HTR-8/SVneo (cell line): ENCODE data around the gene PRR11.
"Not testable (repeated sequence)": the region's sequence is repeated elsewhere in the genome, so short reads cannot be mapped to it uniquely, and the experiment has no call there.

Experiments
- DNase-seq: peaks from one replicate; pipeline ENCODE4 v3.0.0; 2011; ENCODE audit warnings: low spot score, mixed read lengths; ENCODE audit not compliant: insufficient read length
- FAIRE-seq: peaks from 2 replicates; lab custom pipeline; 2011; peaks lifted over from hg19 to GRCh38; lab: Jason Lieb, UNC

Gene PRR11

GRCh38 chr17:59151006-59151405 lies 4.5 kb upstream of the PRR11 start:
- FAIRE-seq (no peak), DNase-seq (no peak)

DNA sequence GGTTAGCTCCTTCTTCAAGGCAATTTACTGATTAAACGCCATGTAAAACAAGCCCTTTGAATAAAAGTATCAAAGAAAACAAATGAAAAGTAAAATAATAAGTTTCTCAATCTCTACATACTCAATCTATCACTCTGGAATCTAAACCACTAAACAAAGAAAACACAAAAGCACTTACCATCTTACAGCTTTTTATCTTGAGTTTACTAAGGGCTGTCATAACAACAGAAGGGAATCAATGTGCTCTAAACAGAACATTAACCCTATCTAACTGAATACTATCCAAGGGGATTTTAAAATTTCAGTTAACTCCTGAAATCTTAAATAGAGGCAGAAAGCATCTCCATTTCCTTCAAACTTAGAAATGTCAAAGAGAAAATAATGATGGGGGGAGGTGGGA lies 4.0 kb upstream of the PRR11 start:
- DNase-seq = no peak
- no peak for FAIRE-seq

DNA sequence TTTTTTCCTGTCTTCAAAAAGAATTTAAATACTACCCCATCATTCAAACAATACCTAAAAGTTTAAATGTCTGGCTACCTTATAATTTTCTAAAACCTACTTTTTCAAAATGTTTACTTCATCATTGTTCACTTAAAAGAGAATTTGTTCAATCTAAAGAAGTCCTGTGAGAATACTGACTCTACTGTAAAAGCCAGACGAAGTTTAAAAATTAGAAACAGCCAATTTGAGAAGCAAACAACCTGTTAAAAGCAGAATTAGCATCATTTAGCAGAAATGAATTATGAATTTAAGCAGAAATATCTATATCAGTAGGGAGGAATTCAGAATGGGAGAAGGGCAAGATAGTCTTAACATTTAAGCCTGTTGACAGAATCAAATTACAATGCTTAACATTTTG lies 2.6 kb upstream of the PRR11 start:
- FAIRE-seq (no peak), DNase-seq (no peak)

DNA sequence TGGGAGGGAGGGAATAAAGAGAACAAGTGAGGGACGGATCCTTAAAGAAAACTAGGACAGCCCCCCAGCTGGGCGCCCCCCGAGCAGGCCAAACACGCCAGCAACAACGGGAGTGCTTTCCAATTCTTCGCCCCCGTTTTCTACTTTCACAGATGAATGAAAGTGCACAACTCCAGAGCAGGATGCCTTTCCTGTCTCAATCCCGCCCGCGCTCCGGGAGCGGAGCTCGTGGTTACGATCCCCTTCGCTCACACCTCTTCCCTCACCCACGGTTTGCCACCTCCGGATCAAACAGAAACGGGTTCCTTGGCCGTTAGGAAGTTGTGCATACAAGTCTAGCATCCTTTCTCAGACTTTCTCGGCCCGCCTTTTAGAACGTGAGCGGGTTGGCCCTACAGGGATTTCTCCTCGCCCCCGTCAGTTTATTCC lies 1.2 kb upstream of the PRR11 start:
- peak; percentile 42 for DNase-seq

DNA sequence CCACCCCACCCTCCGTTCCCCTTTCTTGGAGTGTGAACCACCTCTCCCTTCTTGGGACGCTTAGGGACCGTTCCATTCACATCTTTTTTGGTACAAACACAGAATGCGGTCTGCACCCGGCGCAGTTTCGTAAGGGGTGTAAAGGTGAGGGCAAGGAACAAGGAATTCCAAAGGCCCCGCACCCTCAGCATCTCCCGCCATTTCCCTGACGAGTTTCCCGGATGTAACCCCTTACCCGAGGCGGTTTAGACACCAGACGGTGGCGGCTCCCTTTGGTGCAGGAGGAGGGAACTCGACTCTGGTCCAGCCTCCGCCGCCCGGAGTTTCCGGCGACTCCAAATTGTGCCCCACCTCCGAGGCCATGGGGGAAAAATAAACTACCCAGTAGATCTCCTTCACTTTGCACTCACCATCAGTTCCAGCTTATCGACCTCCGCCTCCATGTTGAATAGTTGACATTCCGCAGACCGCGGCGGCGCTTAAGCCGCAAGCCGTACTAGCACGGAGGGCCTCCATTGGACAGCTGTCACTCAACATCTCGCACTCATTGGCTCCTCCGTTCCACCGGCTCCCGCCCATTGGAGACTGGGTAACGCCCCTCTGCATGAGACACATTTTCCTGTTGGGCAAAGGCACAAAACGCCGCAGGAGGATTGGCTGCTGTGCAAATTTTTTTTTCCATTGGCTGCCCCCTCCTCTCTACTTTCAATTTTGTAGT lies 666 bp upstream of the PRR11 start, which contains the start of gene SKA2:
Gene SKA2 (minus strand): TSS at position 466 of the 718 bp plus-strand sequence. CDS start 23 bp downstream, at position 443.
- FAIRE-seq = peak; percentile 99
- peak; percentile 99 for DNase-seq

More for the DNA sequence above, 1.2 kb upstream of the PRR11 start:
- FAIRE-seq = peak; percentile 71

DNA sequence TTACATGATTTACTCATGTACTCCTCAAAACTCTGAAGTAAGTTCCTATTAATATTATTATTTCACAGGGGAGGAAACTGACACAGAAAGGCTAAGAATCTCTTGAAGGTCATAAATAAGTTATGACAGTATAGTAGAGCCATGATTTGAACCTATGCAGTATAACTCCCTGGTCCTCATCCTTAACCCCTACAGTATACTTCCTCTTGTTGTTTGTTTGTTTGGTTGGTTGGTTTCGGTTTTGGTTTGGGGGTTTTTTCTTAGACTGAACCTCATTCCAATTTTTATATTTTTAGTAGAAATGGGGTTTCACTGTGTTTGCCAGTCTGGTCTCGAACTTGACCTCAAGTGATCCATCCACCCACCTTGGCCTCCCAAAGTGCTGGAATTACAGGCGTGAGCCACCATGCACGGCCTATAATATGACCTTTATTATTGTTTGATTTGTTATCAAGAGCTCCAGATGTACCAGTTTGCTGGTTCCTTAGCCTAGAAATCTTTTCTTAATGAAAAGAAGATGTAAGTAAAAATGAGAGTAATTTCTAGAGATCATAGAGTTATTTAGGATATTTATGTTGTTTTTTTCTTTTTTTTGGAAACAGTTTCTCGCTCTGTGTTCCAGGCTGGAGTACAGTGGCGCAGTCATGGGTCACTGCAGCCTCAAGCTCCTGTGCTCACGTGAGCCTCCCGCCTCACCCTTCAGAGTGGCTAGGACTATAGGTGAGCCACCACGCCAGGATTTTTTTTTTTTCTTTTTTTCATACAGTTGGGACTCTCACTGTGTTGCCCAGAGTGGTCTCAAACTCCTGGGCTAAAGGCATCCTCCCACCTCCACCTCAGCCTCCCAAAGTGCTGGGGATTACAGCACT lies 4.8 kb downstream of the PRR11 start:
- FAIRE-seq = no peak
- no peak for DNase-seq

- DNase-seq (no peak), FAIRE-seq (no peak)
These were observed 5.9 kb downstream of the PRR11 start for GRCh38 chr17:59161477-59161876.

DNA sequence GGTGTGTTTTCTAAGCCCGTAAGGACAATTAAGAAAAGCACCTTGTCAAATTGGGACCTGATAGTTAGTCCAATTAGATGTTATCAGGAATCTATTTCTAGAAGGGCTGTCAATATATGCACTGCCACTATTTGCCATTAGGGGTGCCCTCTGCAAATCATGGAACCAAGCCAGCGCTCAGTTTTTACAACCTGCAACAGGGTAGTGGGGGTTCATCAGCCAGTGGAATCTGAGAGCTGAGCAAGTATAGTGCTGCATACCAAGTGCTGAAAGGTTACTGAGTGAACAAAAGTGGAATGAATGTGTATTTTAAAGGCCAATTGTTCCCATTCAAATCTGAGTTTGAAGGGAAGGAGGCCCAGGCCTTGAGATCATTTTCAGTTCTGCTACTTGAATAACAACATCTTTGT lies 10.4 kb downstream of the PRR11 start:
- peak; percentile 80 for FAIRE-seq

DNA sequence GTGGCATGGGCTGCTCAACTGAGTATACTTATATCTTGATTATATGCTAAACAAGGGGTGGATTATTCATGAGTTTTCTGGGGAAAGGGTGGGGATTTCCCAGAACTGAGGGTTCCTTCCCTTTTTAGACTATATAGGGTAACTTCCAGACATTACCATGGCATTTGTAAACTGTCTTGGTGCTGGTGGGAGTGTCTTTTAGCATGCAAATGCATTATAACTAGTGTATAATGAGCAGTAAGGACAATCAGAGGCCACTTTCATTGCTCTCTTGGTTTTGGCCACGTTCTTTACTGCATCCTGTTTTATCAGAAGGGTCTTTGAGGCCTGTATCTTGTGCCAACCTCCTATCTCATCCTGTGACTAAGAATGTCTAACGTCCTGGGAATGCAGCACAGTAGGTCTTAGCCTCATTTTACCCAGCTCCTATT lies 12.0 kb downstream of the PRR11 start:
- FAIRE-seq = no peak

More for the DNA sequence above, 10.4 kb downstream of the PRR11 start:
- peak; percentile 76 for DNase-seq

DNA sequence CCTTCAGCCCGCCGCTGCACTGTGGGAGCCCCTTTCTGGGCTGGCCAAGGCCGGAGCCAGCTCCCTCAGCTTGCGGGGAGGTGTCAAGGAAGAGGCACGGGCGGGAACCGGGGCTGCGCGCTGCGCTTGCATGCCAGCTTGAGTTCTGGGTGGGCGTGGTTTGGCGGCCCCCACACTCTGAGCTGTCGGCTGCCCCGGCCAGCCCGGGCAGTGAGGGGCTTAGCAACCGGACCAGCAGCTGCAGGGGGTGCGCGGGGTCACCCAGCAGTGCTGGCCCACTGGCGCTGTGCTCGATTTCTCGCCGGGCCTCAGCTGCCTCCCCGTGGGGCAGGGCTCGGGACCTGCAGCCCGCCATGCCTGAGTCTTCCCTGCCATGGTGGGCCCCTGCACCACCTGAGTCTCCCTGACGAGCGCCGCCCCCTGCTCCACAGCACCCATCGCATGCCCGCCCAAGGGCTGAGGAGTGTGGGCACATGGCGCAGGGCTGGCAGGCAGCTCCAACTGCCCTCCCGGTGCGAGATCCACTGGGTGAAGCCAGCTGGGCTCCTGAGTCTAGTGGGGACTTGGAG lies 17.0 kb downstream of the PRR11 start:
- FAIRE-seq (no peak), DNase-seq (no peak)

More for the DNA sequence above, 12.0 kb downstream of the PRR11 start:
- no peak for DNase-seq

DNA sequence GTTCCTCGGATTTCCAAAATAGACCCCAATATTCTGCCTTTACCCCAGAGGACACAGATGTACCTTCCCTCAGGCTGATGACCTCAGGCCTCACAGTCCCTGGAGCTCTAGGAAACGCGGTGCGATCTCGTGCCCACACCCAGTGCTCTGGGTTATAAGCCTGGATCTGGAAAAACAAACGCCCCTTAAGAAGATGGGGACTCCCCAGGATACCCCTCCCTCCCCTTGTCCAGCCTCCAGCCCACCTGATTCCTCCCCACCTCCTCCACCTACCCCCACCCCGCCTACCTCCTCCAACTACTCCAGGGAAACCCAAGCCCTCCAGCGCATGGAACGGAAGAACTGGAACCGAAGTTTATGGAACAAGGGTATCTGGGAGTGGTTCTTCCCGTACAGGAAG lies 19.1 kb downstream of the PRR11 start:
- FAIRE-seq (no peak), DNase-seq (no peak)

DNA sequence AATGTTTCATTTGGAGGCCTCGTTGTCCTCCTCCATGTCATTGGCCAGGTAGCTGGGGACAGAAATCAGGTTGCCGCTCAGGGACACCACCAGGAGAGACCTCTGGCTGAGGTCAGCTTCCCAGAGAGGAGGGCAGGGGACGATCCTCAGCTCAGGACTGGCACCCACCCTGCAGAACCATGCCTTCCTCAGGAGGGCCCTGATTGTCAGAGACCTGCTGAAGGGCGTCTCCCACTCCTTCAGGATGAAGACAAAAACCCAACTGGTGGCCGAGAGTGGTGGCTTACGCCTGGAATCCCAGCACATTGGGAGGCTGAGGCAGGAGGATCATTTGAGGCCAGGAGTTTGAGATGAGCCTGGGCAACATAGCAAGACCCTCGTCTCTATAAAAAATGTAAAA lies 19.5 kb downstream of the PRR11 start:
- FAIRE-seq (no peak), DNase-seq (no peak)

GRCh38 chr17:59178266-59178985 lies 22.9 kb downstream of the PRR11 start:
- DNase-seq = no peak
- no peak for FAIRE-seq

- not testable (repeated sequence) for FAIRE-seq, DNase-seq
These were observed 24.1 kb downstream of the PRR11 start for GRCh38 chr17:59179601-59180000.

DNA sequence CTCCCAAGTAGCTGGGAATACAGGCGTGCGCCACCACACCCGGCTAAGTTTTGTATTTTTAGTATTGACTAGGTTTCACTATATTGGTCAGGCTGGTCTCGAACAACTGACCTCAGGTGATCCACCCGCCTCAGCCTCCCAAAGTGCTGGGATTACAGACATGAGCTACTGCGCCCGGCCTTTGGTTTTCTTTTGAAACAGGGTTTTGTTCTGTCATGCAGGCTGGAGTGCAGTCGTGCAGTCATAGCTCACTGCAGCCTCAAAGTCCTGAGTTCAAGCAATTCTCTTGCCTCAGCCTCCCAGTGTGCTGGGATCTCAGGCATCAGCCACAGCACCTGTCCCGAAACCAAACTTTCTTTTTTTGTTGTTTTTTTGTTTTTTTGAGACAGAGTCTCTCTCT lies 25.1 kb downstream of the PRR11 start:
- FAIRE-seq (no peak), DNase-seq (no peak)

- no peak for DNase-seq
- FAIRE-seq = no peak
These were observed 25.9 kb downstream of the PRR11 start for GRCh38 chr17:59181481-59181880.

DNA sequence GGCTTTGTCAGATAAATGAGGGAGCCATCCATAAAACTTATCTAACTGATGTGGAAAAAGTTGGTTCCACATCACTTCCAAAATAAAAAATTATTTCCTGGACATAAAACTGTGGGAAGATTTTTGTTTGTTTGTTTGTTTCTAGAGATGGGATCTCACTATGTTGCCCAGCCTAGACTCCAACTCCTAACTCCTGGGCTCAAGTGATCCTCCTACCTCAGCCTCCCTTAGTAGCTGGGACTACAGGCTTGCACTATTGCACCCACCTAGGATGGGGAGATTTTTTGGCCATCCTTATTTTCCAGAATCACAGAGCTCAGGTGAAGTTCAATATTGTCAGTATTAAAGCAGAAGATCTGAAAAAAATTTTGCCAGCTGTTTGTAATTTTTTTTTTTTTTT lies 30.5 kb downstream of the PRR11 start:
- no peak for FAIRE-seq

DNA sequence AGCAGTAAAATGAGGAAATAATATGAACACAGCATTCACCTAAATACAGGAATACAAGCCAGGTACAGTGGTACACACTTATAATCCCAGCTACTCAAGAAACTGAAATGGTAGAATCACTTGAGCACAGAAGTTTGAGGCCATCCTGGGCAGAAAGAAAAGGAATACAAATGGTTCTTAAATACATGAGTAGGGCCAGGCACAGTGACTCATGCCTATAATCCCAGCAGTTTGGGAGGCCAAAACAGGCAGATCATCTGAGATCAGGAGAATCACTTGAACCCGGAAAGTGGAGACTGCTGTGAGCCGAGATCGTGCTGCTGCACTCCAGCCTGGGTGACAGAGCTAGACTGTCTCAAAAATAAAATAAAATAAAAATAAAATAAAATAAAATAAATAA lies 31.3 kb downstream of the PRR11 start:
- FAIRE-seq (no peak), DNase-seq (no peak)

More for the DNA sequence above, 30.5 kb downstream of the PRR11 start:
- DNase-seq = no peak

- no peak for FAIRE-seq
These were observed 35.3 kb downstream of the PRR11 start for GRCh38 chr17:59190806-59191205.

DNA sequence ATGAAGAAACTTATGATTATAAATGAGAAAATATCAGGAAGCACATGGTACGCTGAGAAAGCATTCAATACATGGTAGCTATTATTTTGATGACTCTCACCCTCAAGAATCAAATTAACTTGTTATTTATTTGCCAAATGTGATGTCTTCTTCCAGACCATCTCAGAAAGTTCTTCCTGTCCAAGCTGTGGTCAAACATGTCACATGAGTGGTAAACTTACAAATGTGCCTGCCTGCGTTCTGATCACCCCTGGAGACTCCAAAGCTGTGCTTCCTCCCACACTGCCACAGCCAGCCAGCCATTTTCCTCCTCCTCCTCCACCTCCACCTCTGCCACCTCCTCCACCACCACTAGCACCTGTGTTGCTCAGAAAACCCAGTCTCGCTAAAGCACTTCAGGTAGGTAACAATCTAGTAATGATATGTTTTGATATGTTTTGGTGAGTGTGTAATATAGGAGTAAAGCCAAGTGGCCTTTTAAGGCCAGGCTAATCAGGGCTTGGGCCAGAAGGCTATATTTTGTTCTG lies 37.9 kb downstream of the PRR11 start:
- FAIRE-seq = peak; percentile 13
- DNase-seq = no peak

More at GRCh38 chr17:59190806-59191205, 35.3 kb downstream of the PRR11 start:
- no peak for DNase-seq
